Nephron (organoid): ENCODE measurements around the gene PPAT.

Experiments
- H3K27ac Mint-ChIP-seq, 3 experiments: 2 replicates each; pipeline ENCODE4 v1.8.0; 2020; ENCODE audit warnings: mixed read lengths in 3 of 3, mild to moderate bottlenecking in 2 of 3, moderate library complexity in 1 of 3
- H3K27me3 Mint-ChIP-seq: 2 replicates; pipeline ENCODE4 v1.8.0; 2021; ENCODE audit warnings: low read depth, mild to moderate bottlenecking, moderate library complexity, mixed read lengths
- H3K36me3 Mint-ChIP-seq: 2 replicates; pipeline ENCODE4 v1.8.0; 2020; ENCODE audit warnings: low read depth, mixed read lengths
- H3K4me1 Mint-ChIP-seq: 2 replicates; pipeline ENCODE4 v1.8.0; 2020; ENCODE audit warnings: mixed read lengths
- H3K4me3 Mint-ChIP-seq, 3 experiments: 2 replicates each; pipeline ENCODE4 v1.8.0; 2020; ENCODE audit warnings: mild to moderate bottlenecking in 3 of 3, mixed read lengths in 3 of 3, moderate library complexity in 2 of 3
- H3K9me3 Mint-ChIP-seq: 2 replicates; pipeline ENCODE4 v1.8.0; 2020; ENCODE audit warnings: mixed read lengths
- TF ChIP-seq, protein P1 (sequence below), 3 experiments: fragments of 200-600 bp; sonication (generic); IDR thresholded peaks; one replicate each; pipeline ENCODE4 v1.5.0; 2021; ENCODE audit warnings: antibody characterized with exemption in 3 of 3; ENCODE audit not compliant: unreplicated experiment in 3 of 3

Gene PPAT

GRCh38 chr4:56430203-56430602 is 5.2 kb downstream of the PPAT start:
- no peaks in the 10 kb centered on the region for H3K27me3 Mint-ChIP-seq
- TF ChIP-seq, protein P1, sequence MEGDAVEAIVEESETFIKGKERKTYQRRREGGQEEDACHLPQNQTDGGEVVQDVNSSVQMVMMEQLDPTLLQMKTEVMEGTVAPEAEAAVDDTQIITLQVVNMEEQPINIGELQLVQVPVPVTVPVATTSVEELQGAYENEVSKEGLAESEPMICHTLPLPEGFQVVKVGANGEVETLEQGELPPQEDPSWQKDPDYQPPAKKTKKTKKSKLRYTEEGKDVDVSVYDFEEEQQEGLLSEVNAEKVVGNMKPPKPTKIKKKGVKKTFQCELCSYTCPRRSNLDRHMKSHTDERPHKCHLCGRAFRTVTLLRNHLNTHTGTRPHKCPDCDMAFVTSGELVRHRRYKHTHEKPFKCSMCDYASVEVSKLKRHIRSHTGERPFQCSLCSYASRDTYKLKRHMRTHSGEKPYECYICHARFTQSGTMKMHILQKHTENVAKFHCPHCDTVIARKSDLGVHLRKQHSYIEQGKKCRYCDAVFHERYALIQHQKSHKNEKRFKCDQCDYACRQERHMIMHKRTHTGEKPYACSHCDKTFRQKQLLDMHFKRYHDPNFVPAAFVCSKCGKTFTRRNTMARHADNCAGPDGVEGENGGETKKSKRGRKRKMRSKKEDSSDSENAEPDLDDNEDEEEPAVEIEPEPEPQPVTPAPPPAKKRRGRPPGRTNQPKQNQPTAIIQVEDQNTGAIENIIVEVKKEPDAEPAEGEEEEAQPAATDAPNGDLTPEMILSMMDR (IDR thresholded peaks at IDR 0.05; ENCODE audit: unreplicated experiment in 3 of 3): no peak
- no peak overlapping the region for H3K27ac Mint-ChIP-seq
- peaks cover 7% of the 10 kb centered on the region for H3K36me3 Mint-ChIP-seq
- H3K9me3 Mint-ChIP-seq: no peaks in the 10 kb centered on the region
- no peak overlapping the region for H3K4me3 Mint-ChIP-seq
- H3K4me1 Mint-ChIP-seq: peaks cover 18% of the 10 kb centered on the region

- TF ChIP-seq, protein P1 (IDR thresholded peaks at IDR 0.05; ENCODE audit: unreplicated experiment in 3 of 3): no peak
- no peak overlapping the region for H3K27ac Mint-ChIP-seq
- peaks cover 7% of the 10 kb centered on the region for H3K36me3 Mint-ChIP-seq
- no peaks in the 10 kb centered on the region for H3K27me3 Mint-ChIP-seq
- H3K9me3 Mint-ChIP-seq: no peaks in the 10 kb centered on the region
- no peak overlapping the region for H3K4me3 Mint-ChIP-seq
- peaks cover 9% of the 10 kb centered on the region for H3K4me1 Mint-ChIP-seq
Measured at GRCh38 chr4:56427179-56427578, 8.2 kb downstream of the PPAT start.

- no peak overlapping the region for H3K27ac Mint-ChIP-seq
- H3K36me3 Mint-ChIP-seq: peaks cover 11% of the 10 kb centered on the region
- no peaks in the 10 kb centered on the region for H3K27me3 Mint-ChIP-seq
- peaks cover 5% of the 10 kb centered on the region for H3K4me1 Mint-ChIP-seq
- H3K9me3 Mint-ChIP-seq: no peaks in the 10 kb centered on the region
- TF ChIP-seq, protein P1 (IDR thresholded peaks at IDR 0.05; ENCODE audit: unreplicated experiment in 3 of 3): no peak
- no peak overlapping the region for H3K4me3 Mint-ChIP-seq
Measured at GRCh38 chr4:56426273-56426672, 9.1 kb downstream of the PPAT start.

GRCh38 chr4:56425518-56425917 is 9.9 kb downstream of the PPAT start:
- Mint-ChIP-seq H3K27ac (no peak overlapping the region), H3K4me3 (no peak overlapping the region), H3K36me3 (peaks cover 18% of the 10 kb centered on the region), H3K9me3 (no peaks in the 10 kb centered on the region), H3K27me3 (no peaks in the 10 kb centered on the region), H3K4me1 (peaks cover 5% of the 10 kb centered on the region)
- TF ChIP-seq, protein P1 (IDR thresholded peaks at IDR 0.05; ENCODE audit: unreplicated experiment in 3 of 3): no peak

- H3K4me1 Mint-ChIP-seq: peaks cover 5% of the 10 kb centered on the region
- no peak overlapping the region for H3K4me3 Mint-ChIP-seq
- no peaks in the 10 kb centered on the region for H3K27me3 Mint-ChIP-seq
- H3K36me3 Mint-ChIP-seq: peaks cover 21% of the 10 kb centered on the region
- TF ChIP-seq, protein P1 (IDR thresholded peaks at IDR 0.05; ENCODE audit: unreplicated experiment in 3 of 3): peak; percentile 49 to 63 (median 54)
- H3K9me3 Mint-ChIP-seq: no peaks in the 10 kb centered on the region
- no peak overlapping the region for H3K27ac Mint-ChIP-seq
Measured at GRCh38 chr4:56424697-56425514, 10.5 kb downstream of the PPAT start.

GRCh38 chr4:56424176-56424575 is 11.2 kb downstream of the PPAT start:
- Mint-ChIP-seq H3K4me3 (no peak overlapping the region), H3K4me1 (peaks cover 8% of the 10 kb centered on the region), H3K36me3 (peaks cover 24% of the 10 kb centered on the region), H3K9me3 (no peaks in the 10 kb centered on the region), H3K27me3 (no peaks in the 10 kb centered on the region), H3K27ac (no peak overlapping the region)
- TF ChIP-seq, protein P1 (IDR thresholded peaks at IDR 0.05; ENCODE audit: unreplicated experiment in 3 of 3): no peak
